HuH-7 (cell line): Measurements from ENCODE around the gene SMIM5.

Experiments used
- DNase-seq: peaks from one replicate; pipeline ENCODE4 v3.0.0; 2011; ENCODE audit warnings: low spot score

SMIM5 gene

GRCh38 chr17:75640556-75641119 is 7.4 kb downstream of the SMIM5 start:
- DNase-seq = no peak

GRCh38 chr17:75641343-75641742 is 8.1 kb downstream of the SMIM5 start:
- no peak for DNase-seq

GRCh38 chr17:75642182-75642783 is 9.0 kb downstream of the SMIM5 start:
- no peak for DNase-seq

- DNase-seq = no peak
Observed at GRCh38 chr17:75642784-75643642, 9.8 kb downstream of the SMIM5 start.

- no peak for DNase-seq
Observed at GRCh38 chr17:75643643-75644017, 10.4 kb downstream of the SMIM5 start.

- DNase-seq = no peak
Observed at GRCh38 chr17:75645501-75645888, 12.3 kb downstream of the SMIM5 start.

GRCh38 chr17:75645889-75646637 is 12.8 kb downstream of the SMIM5 start:
- peak; percentile 98 for DNase-seq

- no peak for DNase-seq
Observed at GRCh38 chr17:75646638-75646992, 13.4 kb downstream of the SMIM5 start.

- DNase-seq = no peak
Observed at GRCh38 chr17:75647061-75647460, 13.8 kb downstream of the SMIM5 start.

- DNase-seq = no peak
Observed at GRCh38 chr17:75647921-75648320, 14.7 kb downstream of the SMIM5 start.

GRCh38 chr17:75649687-75650086 is 16.5 kb downstream of the SMIM5 start:
- DNase-seq = no peak

- no peak for DNase-seq
Observed at GRCh38 chr17:75650874-75651273, 17.6 kb downstream of the SMIM5 start.

GRCh38 chr17:75652341-75652740 is 19.1 kb downstream of the SMIM5 start:
- DNase-seq = no peak

- DNase-seq = peak; percentile 73
Observed at GRCh38 chr17:75652934-75653549, 19.8 kb downstream of the SMIM5 start.

GRCh38 chr17:75654176-75654575 is 20.9 kb downstream of the SMIM5 start:
- no peak for DNase-seq

GRCh38 chr17:75658237-75658636 is 25.0 kb downstream of the SMIM5 start:
- DNase-seq = no peak

- no peak for DNase-seq
Observed at GRCh38 chr17:75661531-75661930, 28.3 kb downstream of the SMIM5 start.

GRCh38 chr17:75662511-75662910 is 29.3 kb downstream of the SMIM5 start:
- no peak for DNase-seq

- no peak for DNase-seq
Observed at GRCh38 chr17:75664099-75664549, 30.9 kb downstream of the SMIM5 start.

- DNase-seq = no peak
Observed at GRCh38 chr17:75665981-75666380, 32.7 kb downstream of the SMIM5 start.

GRCh38 chr17:75666959-75667790 is 33.9 kb downstream of the SMIM5 start, which contains the start of the genes RECQL5 and SAP30BP:
RECQL5 (minus strand) TSS chr17:75667154; CDS start chr17:75666557, 597 bp downstream.
SAP30BP (plus strand) TSS chr17:75667338; CDS start chr17:75667373, 35 bp downstream.
- peak; percentile 92 for DNase-seq
